GM08714 (cell line): ENCODE measurements around the gene ACLY.

Experiments used
- H3K4me3 ChIP-seq: fragments of 200-500 bp; sonication (Bioruptor generic); 2 replicates; pipeline ENCODE4 v1.5.1; 2014; ENCODE audit warnings: mild to moderate bottlenecking, low read length, inconsistent platforms
- ZNF274 ChIP-seq: IDR thresholded peaks from 2 replicates; pipeline ENCODE4 v1.6.1; 2012; ENCODE audit warnings: mild to moderate bottlenecking, low read depth, low read length

Gene ACLY

DNA sequence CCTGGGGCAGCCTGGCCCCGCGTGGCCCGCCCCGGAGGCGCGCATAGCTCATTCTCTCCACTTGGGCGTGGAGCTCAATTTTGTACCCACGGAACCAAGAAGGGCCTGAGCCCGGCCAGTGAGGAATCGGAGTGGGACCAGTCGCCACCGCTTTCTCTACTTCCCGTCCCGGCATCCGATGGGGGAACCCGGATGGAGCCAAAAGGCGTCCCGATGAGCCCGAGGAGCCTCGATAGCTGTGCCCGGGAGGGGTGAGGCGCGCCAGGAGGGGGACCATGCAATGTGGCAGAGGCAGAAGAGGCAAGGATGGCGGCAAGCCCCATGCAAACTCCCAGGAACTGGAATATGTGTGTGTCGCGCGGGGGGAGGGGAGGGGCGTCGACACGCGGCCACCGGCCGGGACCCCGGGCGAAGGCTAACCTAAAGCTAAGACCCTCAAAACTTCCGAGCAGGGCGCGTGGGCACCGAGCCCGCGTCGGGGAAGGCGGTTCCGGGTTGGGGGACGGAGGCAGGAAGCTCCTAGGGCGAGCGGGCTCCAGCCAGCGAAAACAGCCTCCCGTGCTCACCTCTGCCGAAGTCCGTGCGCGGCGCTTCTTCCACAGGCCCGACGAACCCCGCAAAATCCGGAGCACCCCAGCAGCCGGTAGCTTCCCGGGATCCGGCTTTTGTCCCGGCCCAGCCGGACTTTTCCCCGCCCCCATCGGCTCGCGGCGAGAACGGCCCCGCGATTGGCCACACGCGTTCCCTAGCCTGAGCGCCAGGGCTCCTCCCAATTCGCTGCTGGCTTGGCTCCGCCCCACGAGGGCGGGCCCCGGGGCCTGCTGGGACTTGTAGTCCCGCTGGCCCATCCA, at the start of gene ACLY:
ACLY (minus strand) TSS at position 638 of the 851 bp plus-strand sequence. CDS start 5,078 bp downstream, outside the sequence.
- peak within 1 kb of the TSS; percentile 77 for H3K4me3 ChIP-seq
- TF ChIP-seq ZNF274 = no peak

DNA sequence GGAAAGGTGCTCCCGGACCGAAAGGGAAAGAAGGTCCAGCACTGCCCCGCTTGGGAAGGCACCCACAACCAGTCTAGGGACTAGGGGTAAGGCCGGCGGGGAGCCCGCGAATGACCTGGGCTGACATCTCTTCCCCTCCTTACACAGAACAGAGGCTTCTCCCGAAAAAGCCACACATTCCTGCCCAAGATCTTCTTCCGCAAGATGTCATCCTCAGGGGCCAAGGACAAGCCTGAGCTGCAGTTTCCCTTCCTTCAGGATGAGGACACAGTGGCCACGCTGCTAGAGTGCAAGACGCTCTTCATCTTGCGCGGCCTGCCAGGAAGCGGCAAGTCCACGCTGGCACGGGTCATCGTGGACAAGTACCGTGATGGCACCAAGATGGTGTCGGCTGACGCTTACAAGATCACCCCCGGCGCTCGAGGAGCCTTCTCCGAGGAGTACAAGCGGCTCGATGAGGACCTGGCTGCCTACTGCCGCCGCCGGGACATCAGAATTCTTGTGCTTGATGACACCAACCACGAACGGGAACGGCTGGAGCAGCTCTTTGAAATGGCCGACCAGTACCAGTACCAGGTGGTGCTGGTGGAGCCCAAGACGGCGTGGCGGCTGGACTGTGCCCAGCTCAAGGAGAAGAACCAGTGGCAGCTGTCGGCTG, 49.3 kb upstream of the ACLY start:
- TF ChIP-seq ZNF274 = no peak
- peak overlapping the region; percentile 86; the same call in 1 of the 2 replicates for H3K4me3 ChIP-seq

DNA sequence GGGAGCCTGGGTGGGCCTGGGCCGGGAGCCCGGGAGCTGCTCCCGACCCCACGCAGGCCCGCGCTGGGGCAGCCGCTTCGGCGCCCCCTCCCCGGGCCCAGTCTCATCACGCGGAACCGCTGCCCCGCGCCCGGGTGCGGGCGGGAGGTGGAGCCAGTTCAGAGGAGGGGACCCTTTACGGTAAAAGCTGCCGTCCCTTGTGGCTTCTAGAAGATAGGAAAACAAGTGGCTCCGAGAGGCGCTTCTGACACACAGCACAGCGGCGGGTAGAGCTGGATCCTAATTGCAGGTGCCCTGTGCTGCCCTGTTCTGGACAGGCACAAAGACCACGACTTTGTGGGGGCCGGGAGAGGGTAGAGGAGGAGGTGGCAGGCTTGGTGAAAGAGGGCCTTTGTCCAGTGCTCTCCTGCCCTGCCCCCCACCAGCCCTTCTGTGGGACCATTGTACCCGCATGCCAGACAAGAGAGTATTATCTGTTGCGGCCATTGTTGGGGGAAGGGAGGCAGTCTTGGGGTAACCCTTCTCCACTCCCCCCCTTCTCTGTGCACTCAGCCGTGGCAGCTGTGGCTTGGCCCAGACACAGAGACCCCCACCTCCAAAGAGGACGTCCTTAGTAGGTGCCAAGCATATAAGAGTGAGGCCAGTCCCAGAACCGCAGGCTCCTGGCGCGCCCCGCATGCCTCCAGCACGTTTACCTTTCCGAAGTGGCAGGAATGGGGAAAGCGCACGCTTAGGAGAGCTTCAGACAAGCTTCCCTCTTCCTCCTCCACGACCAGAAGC, 48.6 kb upstream of the ACLY start:
- no peak for TF ChIP-seq ZNF274
- H3K4me3 ChIP-seq = peak overlapping the region; percentile 86

DNA sequence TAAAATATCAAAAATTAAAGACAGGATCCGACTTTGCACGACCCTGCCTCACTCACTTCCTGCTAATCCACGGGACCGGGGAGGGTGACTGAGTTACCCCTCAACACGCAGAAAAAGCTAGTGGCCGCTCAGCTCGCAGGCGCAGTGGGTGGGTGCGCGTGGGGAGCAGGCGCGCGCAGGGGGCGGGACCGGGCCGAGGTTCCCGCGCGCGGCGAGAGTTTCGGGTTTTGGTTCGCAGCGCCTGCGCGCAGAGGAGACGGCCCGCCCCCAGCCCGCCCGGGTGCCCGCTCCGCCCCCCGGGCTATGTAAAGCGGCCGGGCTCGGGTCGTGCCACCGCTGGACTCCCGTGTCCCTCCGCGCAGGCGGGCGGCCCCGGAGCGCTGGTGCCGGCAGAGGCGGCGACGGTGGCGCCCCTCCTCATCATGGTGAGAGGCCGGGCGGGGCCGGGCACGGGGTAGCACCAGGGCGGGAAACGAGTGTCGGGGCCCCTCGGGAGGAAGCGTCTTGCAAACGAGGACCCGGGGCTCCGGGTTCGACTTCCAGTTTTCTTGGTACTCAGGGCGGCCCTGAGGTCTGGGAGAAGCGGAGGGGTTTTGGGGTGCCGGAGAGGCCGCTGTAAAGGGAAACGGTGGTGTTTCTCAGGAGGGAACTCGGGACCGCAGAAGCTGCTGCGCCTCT, 47.9 kb upstream of the ACLY start, which contains the start of gene CNP:
CNP (plus strand) TSS at position 333 of the 678 bp plus-strand sequence; CDS start at position 423, 90 bp downstream.
- peak within 1 kb of the TSS; percentile 86 for H3K4me3 ChIP-seq
- no peak for TF ChIP-seq ZNF274

DNA sequence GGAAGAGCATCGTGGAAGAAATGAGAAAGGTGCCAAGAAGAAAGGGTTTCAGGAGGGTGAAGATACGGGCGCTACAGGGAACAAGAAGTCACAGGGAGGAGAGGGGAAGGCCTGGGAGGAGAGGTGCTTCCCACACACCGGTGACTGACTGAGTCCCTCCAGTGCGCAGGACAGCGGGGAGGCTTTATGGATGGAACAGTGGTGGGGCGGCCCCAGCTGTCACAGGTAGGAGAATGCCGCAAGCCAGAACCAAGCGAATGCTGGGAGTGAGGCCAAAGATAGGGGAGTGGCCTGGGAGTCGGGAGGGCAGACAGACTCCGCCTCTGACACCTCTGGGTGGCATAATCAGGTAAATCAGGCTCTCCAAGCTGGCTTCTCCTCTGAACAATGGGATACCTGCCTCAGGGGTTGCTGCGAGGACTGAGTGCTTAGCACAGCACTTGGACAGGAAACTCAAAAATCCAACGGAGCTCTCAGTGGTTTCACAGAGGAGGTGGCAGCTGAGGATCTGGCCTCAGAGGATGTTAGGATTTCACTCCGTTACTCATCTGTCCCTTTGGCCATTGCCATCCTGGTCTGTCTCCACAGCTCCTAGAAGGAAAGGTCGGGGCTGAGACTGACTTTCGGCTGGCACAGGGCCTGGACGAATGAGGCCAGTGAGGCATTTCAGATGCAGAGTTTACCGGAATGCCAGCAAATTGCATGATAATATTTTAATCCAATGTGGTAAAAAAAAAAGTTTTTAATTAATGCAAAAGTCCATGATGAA, 47.1 kb upstream of the ACLY start:
- TF ChIP-seq ZNF274 = no peak
- H3K4me3 ChIP-seq = peak overlapping the region; percentile 86

DNA sequence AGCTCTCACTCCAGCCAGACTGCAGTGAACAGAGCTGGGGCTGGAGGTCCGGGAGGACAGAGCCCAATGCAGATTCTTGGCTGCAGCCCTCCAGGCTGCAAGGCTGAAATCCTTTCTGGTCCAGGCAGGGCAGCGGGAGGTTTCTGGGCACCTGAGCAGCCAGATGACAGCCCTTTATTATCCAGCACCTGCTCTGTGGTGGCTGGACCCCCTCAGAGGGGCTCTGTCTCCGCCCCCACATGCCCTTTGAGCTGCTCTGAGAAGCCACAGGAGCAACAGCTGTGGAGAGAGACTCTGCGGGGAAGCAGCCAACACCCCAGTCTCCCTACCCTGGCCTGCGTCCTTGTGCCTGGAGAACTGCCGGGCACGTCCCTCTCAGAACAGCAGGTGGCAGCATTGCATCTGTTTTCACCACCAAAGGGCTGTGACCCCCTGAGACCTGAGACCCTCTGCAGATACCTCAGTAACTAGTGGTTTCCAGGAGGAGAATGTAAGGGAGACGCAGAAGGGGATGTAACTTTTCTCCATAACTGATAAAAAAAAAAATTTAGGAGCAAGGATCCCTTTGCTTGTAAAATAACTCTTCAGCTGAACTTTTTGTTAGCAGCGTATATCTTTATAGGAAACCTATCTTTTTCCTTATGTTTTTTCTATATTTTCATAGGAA, 44.1 kb upstream of the ACLY start:
- no peak for TF ChIP-seq ZNF274

DNA sequence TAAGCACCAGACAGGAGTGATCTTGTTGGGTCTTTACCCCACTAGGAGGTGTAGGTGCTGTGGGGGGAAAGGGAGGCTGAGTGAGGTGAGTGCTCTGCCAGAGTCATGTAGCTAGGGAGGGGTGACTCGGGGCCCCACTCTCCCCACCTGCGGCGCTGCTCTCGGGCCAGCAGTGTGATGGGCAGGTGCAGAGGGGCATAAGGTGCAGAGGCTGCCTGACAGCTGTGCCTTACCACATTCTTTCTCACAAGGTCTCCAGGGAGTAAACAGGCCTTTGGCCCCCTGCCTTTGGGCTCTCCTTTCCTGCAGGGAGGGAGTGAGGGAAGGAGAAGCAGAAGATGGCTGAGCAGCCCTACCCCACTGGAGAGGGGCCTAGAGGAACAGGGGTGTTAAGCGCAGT, 43.4 kb upstream of the ACLY start:
- TF ChIP-seq ZNF274 = no peak

More for the DNA sequence above, 44.1 kb upstream of the ACLY start:
- no peak overlapping the region for H3K4me3 ChIP-seq

DNA sequence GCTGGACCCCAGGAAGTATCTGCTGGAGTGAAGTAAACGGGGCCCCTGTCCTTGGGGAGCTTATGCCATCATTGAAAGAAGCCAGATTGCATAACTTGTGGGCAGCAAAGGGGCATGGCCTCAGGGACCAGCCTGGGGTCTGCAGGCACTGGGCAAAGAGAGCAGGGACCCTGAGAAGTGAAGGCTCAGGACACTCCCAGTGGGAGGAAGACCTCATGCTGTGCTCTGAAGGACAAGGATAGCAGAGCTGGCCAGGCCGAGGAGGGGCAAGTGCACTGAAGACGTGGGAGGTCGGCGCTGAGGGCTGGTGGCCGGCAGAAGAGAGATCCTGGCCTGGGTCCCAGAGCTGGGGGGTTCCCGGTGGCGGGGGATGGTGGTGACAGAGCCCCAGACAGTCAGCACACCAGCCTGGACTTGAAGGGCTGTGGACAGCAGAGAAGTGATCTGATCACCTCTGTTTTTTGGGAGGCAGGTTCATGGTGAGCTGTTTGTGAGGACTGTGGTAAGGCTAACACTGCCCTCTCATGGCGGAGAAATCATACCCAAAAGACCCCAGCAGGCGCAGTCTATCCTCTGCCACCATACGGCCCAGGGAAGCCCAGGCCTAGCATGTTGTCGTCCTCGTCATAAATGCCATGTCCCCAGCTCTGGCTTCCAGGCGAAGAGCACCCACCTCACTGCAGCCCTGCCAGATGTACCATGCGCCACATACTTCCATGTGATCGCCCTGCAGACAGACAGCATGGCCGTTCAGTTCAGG, 40.8 kb upstream of the ACLY start:
- no peak for TF ChIP-seq ZNF274
- H3K4me3 ChIP-seq = no peak overlapping the region

More for the DNA sequence above, 43.4 kb upstream of the ACLY start:
- H3K4me3 ChIP-seq = no peak overlapping the region

DNA sequence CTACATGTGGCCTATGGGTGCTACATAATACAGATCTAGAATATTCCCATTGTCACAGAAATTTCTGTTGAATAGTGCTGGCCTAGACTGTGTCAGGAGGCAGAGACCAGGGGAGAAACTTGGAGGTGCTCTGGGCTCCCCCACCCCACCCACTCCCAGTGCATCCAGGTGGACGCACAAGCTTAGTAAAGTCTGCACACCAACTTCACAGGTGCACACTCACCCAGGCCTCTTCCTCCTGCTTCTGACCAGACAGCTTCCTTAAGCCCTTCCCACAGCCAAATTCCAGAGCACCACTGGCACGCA, 40.2 kb upstream of the ACLY start:
- H3K4me3 ChIP-seq = no peak overlapping the region
- no peak for TF ChIP-seq ZNF274

DNA sequence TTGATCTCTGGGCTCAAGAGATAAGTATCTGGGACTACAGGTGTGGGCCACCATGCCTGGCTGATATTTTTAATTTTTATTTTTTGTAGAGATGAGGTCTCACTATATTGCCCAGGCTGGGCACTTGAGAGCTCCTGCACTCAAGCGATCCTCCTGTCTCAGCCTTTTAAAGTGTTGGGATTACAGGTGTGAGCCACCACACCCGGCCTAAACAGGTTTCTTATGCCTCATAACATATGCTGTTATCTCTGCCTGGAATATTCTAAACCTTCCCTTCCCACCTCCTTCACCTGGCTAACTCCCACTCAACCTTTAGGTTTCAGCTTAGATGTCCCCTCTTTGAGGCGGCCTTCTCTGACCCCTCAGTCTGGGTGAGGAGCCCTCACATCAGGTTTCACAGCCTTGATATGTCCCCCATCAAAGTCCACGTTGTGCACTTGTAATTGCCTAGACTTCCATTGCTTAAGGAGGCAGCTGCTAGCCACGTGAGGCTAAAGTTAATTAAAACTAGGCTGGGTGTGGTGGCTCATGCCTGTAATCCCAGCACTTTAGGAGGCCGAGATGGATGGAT, 39.2 kb upstream of the ACLY start:
- H3K4me3 ChIP-seq = no peak overlapping the region
- no peak for TF ChIP-seq ZNF274

DNA sequence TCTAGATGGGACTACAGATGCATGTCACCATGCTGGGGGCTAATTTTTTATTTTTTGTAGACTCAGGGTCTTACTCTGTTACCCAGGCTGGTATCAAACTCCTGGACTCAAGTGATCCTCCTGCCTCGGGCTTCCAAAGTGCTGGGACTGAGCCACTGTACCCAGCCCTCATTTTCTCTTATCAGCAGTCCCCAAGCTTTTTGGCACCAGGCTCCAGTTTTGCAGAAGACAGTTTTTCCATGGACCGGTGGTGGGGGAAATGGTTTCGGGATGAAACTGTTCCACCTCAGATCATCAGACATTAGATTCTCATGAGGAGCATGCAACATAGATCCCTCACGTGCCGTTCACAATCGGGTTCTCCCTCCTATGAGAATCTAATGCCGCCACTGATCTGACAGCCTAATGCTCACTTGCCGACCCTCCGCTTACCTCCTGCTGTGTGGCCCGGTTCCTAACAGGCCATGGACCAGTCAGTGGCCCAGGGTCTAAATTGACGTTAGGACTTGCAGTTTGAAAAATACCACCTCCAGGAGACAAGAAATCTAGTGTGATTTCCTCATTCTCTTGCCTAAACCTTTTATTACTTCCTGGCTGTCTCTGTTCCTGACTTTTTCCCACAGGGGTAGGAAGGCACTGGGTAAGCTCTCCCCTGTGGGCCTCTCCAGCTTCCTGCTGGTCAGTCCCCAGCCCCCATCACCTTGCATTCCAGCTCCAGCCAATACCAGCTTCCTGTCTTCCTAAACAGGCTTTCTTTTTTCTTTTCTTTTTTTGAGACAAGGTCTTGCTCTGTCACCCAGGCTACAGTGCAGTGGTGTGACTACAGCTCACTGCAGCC, 38.5 kb upstream of the ACLY start:
- TF ChIP-seq ZNF274 = no peak
- H3K4me3 ChIP-seq = no peak overlapping the region
